ENCODE measurements around the gene RELN. TPM values are rescaled to one million over a fixed set of nuclear protein-coding genes. Genes with fewer than 3 reads are reported as not detected.
"Not testable (repeated sequence)": the region's sequence is repeated elsewhere in the genome, so short reads cannot be mapped to it uniquely, and the experiment has no call there.

Gene RELN
- total RNA-seq, 2 donors from 2014 or later: 2.6 to 3.0 TPM

- intact Hi-C loops (cut with DNase I): no loop called here
- no peak for DNase-seq (ENCODE audit: low spot score)
- no peaks in the 10 kb centered on the region for H3K9me3 ChIP-seq
- H3K4me1 ChIP-seq (replicated peaks): no peaks in the 10 kb centered on the region
- TF ChIP-seq POLR2A (IDR thresholded peaks at IDR 0.05) (no peak), POLR2AphosphoS5 (IDR thresholded peaks at IDR 0.05) (no peak)
- H3K4me3 ChIP-seq: no peak overlapping the region
- H3K27ac ChIP-seq: no peak overlapping the region
- H3K36me3 ChIP-seq: no peaks in the 10 kb centered on the region
- no peaks in the 10 kb centered on the region for H3K27me3 ChIP-seq (replicated peaks; ENCODE audit: insufficient read depth)
Measured at GRCh38 chr7:103795787-103796186, 193.7 kb downstream of the RELN start.

DNA sequence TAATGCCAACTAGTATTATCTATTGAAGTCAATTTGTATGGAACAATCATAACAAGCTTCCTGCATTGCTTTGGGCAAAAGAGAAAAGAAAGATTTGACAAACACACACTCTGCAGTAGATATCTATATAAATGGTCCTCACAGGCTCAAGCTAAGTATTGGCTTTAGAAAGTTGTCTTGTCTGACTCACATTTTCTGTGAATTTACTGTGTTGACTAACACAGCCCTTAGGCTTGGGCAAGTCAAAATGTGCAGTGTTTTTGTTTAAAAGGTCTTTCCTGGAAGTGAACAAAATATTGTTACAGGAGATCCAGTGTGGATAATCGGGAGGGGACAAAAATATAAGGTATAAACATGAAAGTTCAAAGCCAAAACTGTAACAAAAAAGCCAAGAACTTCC, 194.4 kb downstream of the RELN start:
- no peak overlapping the region for H3K27ac ChIP-seq
- H3K9me3 ChIP-seq: no peaks in the 10 kb centered on the region
- no peaks in the 10 kb centered on the region for H3K27me3 ChIP-seq (replicated peaks; ENCODE audit: insufficient read depth)
- intact Hi-C loops (cut with DNase I): no loop called here
- 54% methylated on average over 1 of the region's 1 CpG for WGBS
- no peaks in the 10 kb centered on the region for H3K36me3 ChIP-seq
- H3K4me3 ChIP-seq: no peak overlapping the region
- TF ChIP-seq POLR2A (IDR thresholded peaks at IDR 0.05): no peak
- no peak for TF ChIP-seq POLR2AphosphoS5 (IDR thresholded peaks at IDR 0.05)
- TF ChIP-seq CTCF (IDR thresholded peaks at IDR 0.05): no peak
- no peaks in the 10 kb centered on the region for H3K4me1 ChIP-seq (replicated peaks)
- no peak for DNase-seq (ENCODE audit: low spot score)

GRCh38 chr7:103794424-103794823, 195.0 kb downstream of the RELN start:
- 78% methylated on average over 1 of the region's 1 CpG for WGBS
- H3K4me1 ChIP-seq (replicated peaks): no peaks in the 10 kb centered on the region
- H3K36me3 ChIP-seq: no peaks in the 10 kb centered on the region
- intact Hi-C loops (cut with DNase I): no loop called here
- no peak overlapping the region for H3K27ac ChIP-seq
- no peak overlapping the region for H3K4me3 ChIP-seq
- H3K9me3 ChIP-seq: no peaks in the 10 kb centered on the region
- DNase-seq (ENCODE audit: low spot score): no peak
- no peak for TF ChIP-seq POLR2AphosphoS5 (IDR thresholded peaks at IDR 0.05)
- TF ChIP-seq POLR2A (IDR thresholded peaks at IDR 0.05): no peak
- TF ChIP-seq CTCF (IDR thresholded peaks at IDR 0.05): no peak
- no peaks in the 10 kb centered on the region for H3K27me3 ChIP-seq (replicated peaks; ENCODE audit: insufficient read depth)

- DNase-seq (ENCODE audit: low spot score): no peak
- intact Hi-C loops (cut with DNase I): no loop called here
- H3K9me3 ChIP-seq: no peaks in the 10 kb centered on the region
- 82% methylated on average over 5 of the region's 5 CpGs for WGBS
- no peak overlapping the region for H3K4me3 ChIP-seq
- H3K36me3 ChIP-seq: no peaks in the 10 kb centered on the region
- H3K4me1 ChIP-seq (replicated peaks): no peaks in the 10 kb centered on the region
- no peak overlapping the region for H3K27ac ChIP-seq
- TF ChIP-seq POLR2A (IDR thresholded peaks at IDR 0.05) (no peak), POLR2AphosphoS5 (IDR thresholded peaks at IDR 0.05) (no peak), CTCF (IDR thresholded peaks at IDR 0.05) (no peak)
- H3K27me3 ChIP-seq (replicated peaks; ENCODE audit: insufficient read depth): no peaks in the 10 kb centered on the region
Measured at GRCh38 chr7:103793614-103794013, 195.8 kb downstream of the RELN start.

GRCh38 chr7:103791894-103792293, 197.6 kb downstream of the RELN start:
- no peaks in the 10 kb centered on the region for H3K9me3 ChIP-seq
- DNase-seq (ENCODE audit: low spot score): no peak
- no peak overlapping the region for H3K4me3 ChIP-seq
- TF ChIP-seq POLR2A (IDR thresholded peaks at IDR 0.05): no peak
- TF ChIP-seq CTCF (IDR thresholded peaks at IDR 0.05): no peak
- no peak for TF ChIP-seq POLR2AphosphoS5 (IDR thresholded peaks at IDR 0.05)
- no peak overlapping the region for H3K27ac ChIP-seq
- no peaks in the 10 kb centered on the region for H3K4me1 ChIP-seq (replicated peaks)
- H3K27me3 ChIP-seq (replicated peaks; ENCODE audit: insufficient read depth): no peaks in the 10 kb centered on the region
- H3K36me3 ChIP-seq: no peaks in the 10 kb centered on the region
- intact Hi-C loops (cut with DNase I): no loop called here

- H3K4me3 ChIP-seq; H3K27me3 ChIP-seq (replicated peaks; ENCODE audit: insufficient read depth); DNase-seq (ENCODE audit: low spot score); intact Hi-C loops (cut with DNase I); H3K9me3 ChIP-seq; H3K4me1 ChIP-seq (replicated peaks); H3K27ac ChIP-seq; H3K36me3 ChIP-seq: not testable (repeated sequence)
- 77% methylated on average over 1 of the region's 1 CpG for WGBS
Measured at GRCh38 chr7:103787041-103787440, 202.4 kb downstream of the RELN start.
